GM23248 (cell line): ENCODE results near the gene CARS1. TPM values are rescaled to one million over a fixed set of nuclear protein-coding genes. Genes with fewer than 3 reads are reported as not detected.

Experiments
- DNase-seq: peaks from one replicate; pipeline ENCODE4 v3.0.0-alpha.2; 2015
- H2AFZ ChIP-seq: fragments of 200-600 bp; sonication (generic); 2 replicates; pipeline ENCODE4 v1.6.1; 2016; ENCODE audit warnings: antibody characterized with exemption
- H3F3A ChIP-seq: fragments of 200-600 bp; sonication (generic); 2 replicates; pipeline ENCODE4 v1.6.1; 2016; ENCODE audit warnings: mild to moderate bottlenecking, antibody characterized with exemption, mixed run types; ENCODE audit not compliant: insufficient read depth
- H3K27ac ChIP-seq: fragments of 200-600 bp; sonication (generic); 2 replicates; pipeline ENCODE4 v1.5.1; 2016; ENCODE audit warnings: mild to moderate bottlenecking
- H3K27me3 ChIP-seq: fragments of 200-600 bp; sonication (generic); replicated peaks from 2 replicates; pipeline ENCODE4 v1.6.1; 2016; ENCODE audit warnings: mild to moderate bottlenecking; ENCODE audit not compliant: insufficient read depth
- H3K36me3 ChIP-seq: fragments of 200-600 bp; sonication (generic); 2 replicates; pipeline ENCODE4 v1.6.1; 2016; ENCODE audit warnings: low read depth, mild to moderate bottlenecking
- H3K4me1 ChIP-seq: fragments of 200-600 bp; sonication (generic); 2 replicates; pipeline ENCODE4 v1.6.1; 2016; ENCODE audit warnings: mild to moderate bottlenecking; ENCODE audit not compliant: insufficient read depth
- H3K4me2 ChIP-seq: fragments of 200-600 bp; sonication (generic); one replicate; pipeline ENCODE4 v1.6.1; 2016; ENCODE audit warnings: mild to moderate bottlenecking; ENCODE audit not compliant: unreplicated experiment
- H3K4me3 ChIP-seq: fragments of 200-600 bp; sonication (generic); 2 replicates; pipeline ENCODE4 v1.5.1; 2016; ENCODE audit warnings: mild to moderate bottlenecking
- H3K79me2 ChIP-seq: fragments of 200-600 bp; sonication (generic); 2 replicates; pipeline ENCODE4 v1.6.1; 2016; ENCODE audit warnings: mild to moderate bottlenecking; ENCODE audit not compliant: insufficient read depth
- H3K9ac ChIP-seq: fragments of 200-600 bp; sonication (generic); 2 replicates; pipeline ENCODE4 v1.6.1; 2016; ENCODE audit warnings: mild to moderate bottlenecking
- H3K9me2 ChIP-seq: fragments of 200-600 bp; sonication (generic); 2 replicates; pipeline ENCODE4 v1.6.1; 2016; ENCODE audit warnings: mixed run types, mild to moderate bottlenecking, moderate library complexity; ENCODE audit not compliant: insufficient read depth
- H3K9me3 ChIP-seq: fragments of 200-600 bp; sonication (generic); one replicate; pipeline ENCODE4 v1.6.1; 2017; ENCODE audit warnings: low read depth
- H4K20me1 ChIP-seq: fragments of 200-600 bp; sonication (generic); 2 replicates; pipeline ENCODE4 v1.6.0; 2016; ENCODE audit not compliant: insufficient read depth
- EZH2 ChIP-seq: fragments of 200-600 bp; sonication (generic); IDR thresholded peaks from 2 replicates; pipeline ENCODE4 v1.6.1; 2018; ENCODE audit warnings: antibody characterized with exemption, mild to moderate bottlenecking; ENCODE audit not compliant: insufficient read depth, poor library complexity, severe bottlenecking
- EZH2phosphoT487 ChIP-seq: fragments of 200-600 bp; sonication (generic); IDR thresholded peaks from 2 replicates; pipeline ENCODE4 v1.6.1; 2018; ENCODE audit warnings: antibody characterized with exemption, moderate library complexity, mild to moderate bottlenecking, low read depth; ENCODE audit not compliant: insufficient read depth
- WGBS, 2 experiments: methylation state at CpG; one replicate each; pipeline ENCODE4 v1.1.6; 2015 to 2017; ENCODE audit warnings: low lambda C conversion rate in 2 of 2, low coverage in 1 of 2; ENCODE audit errors: missing lambda C conversion rate in 2 of 2; 5-methylcytosine and 5-hydroxymethylcytosine counted together
- in situ Hi-C: fragments of 300-500 bp; cut with MboI; formaldehyde crosslinking; loops from 2 replicates; pipeline ENCODE4 v1.15.0; 2020
- polyA plus RNA-seq: library from polyadenylated mRNA; unstranded; fragments of >200 nt; fragmentation: Nextera tagmentation; extraction: Ambion mirVana; gene quantifications from 2 replicates; pipeline ENCODE4 v1.2.1, GENCODE V29; 2016
- total RNA-seq: library from RNA; depleted of rRNA; stranded (reverse); fragments of >200 nt; shearing (Covaris generic); gene quantifications from 2 replicates; pipeline ENCODE4 v1.2.3, GENCODE V29; 2014

Gene CARS1
- total and polyA plus RNA-seq, 2 experiments from 2014 or later: 111 to 115 TPM

- 90 to 96% methylated on average over 10 to 12 of the region's 12 CpGs for WGBS, 2 experiments
- no peak overlapping the region for H3K27ac ChIP-seq
- no peak overlapping the region for H2AFZ ChIP-seq
- H3K9me2 ChIP-seq: no peaks in the 10 kb centered on the region
- H3F3A ChIP-seq: peaks cover 18% of the 10 kb centered on the region; the same call in 1 of the 2 replicates
- H3K4me3 ChIP-seq: no peak overlapping the region
- H4K20me1 ChIP-seq: peaks cover 46% of the 10 kb centered on the region; the same call in 1 of the 2 replicates
- H3K4me2 ChIP-seq: no peak overlapping the region
- peaks cover 97% of the 10 kb centered on the region for H3K79me2 ChIP-seq
- in situ Hi-C loops: no loop called here
- peaks cover 24% of the 10 kb centered on the region for H3K4me1 ChIP-seq
- H3K9me3 ChIP-seq: no peaks in the 10 kb centered on the region
- H3K9ac ChIP-seq: no peak overlapping the region
- TF ChIP-seq EZH2phosphoT487: no peak
- TF ChIP-seq EZH2: no peak
- peak; percentile 27 for DNase-seq
- H3K27me3 ChIP-seq: no peaks in the 10 kb centered on the region
- H3K36me3 ChIP-seq: peaks cover 10% of the 10 kb centered on the region; the same call in 1 of the 2 replicates
Measured at GRCh38 chr11:3046190-3046589, 11.0 kb downstream of the CARS1 start.

GRCh38 chr11:3044915-3045314 lies 12.3 kb downstream of the CARS1 start:
- H3K27ac ChIP-seq: 0 out of 2 replicates have a peak overlapping the region, but pooled peaks have one; percentile 66
- no peaks in the 10 kb centered on the region for H3K9me2 ChIP-seq
- H3K36me3 ChIP-seq: peaks cover 22% of the 10 kb centered on the region
- peaks cover 17% of the 10 kb centered on the region; the same call in 1 of the 2 replicates for H3F3A ChIP-seq
- 95% methylated on average over 12 of the region's 12 CpGs for WGBS, 2 experiments
- no peaks in the 10 kb centered on the region for H3K27me3 ChIP-seq
- H3K79me2 ChIP-seq: peaks cover 98% of the 10 kb centered on the region
- no peak overlapping the region for H3K4me3 ChIP-seq
- H4K20me1 ChIP-seq: peaks cover 48% of the 10 kb centered on the region; the same call in 1 of the 2 replicates
- TF ChIP-seq EZH2phosphoT487 (no peak), EZH2 (no peak)
- DNase-seq: no peak
- no peak overlapping the region for H3K4me2 ChIP-seq
- no peak overlapping the region for H2AFZ ChIP-seq
- no peaks in the 10 kb centered on the region for H3K9me3 ChIP-seq
- H3K4me1 ChIP-seq: peaks cover 19% of the 10 kb centered on the region
- in situ Hi-C loops: no loop called here
- no peak overlapping the region for H3K9ac ChIP-seq

DNA sequence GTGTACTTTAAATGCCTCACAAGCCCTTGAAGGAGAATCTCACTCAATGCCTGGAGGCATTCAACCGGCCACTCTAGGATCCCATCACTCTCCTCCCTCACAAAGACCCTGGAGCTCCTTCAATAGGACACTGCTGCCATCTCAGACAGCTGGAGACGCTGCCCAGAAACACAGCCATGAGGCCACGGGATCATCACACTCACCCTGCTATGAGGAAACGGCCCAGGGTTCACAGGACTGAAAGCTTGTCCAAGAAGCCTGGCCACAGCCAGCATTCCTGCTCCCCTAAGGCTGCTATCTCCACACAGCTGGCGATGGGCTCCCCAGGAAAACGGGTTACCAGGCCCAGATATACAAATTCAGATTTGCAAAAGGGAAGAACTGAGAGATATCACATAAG lies 13.2 kb downstream of the CARS1 start:
- Histone ChIP-seq H3K4me2 (no peak overlapping the region), H3K9me3 (no peaks in the 10 kb centered on the region), H3F3A (peaks cover 16% of the 10 kb centered on the region; the same call in 1 of the 2 replicates), H4K20me1 (peaks cover 45% of the 10 kb centered on the region; the same call in 1 of the 2 replicates), H2AFZ (no peak overlapping the region), H3K27me3 (no peaks in the 10 kb centered on the region), H3K27ac (peak overlapping the region; percentile 66), H3K4me1 (peaks cover 12% of the 10 kb centered on the region; the same call in 1 of the 2 replicates), H3K4me3 (no peak overlapping the region), H3K79me2 (peaks cover 100% of the 10 kb centered on the region), H3K9me2 (no peaks in the 10 kb centered on the region), H3K9ac (peak overlapping the region; percentile 56; the same call in 1 of the 2 replicates), H3K36me3 (peaks cover 28% of the 10 kb centered on the region)
- in situ Hi-C loops: no loop called here
- WGBS, 2 experiments: 29 to 47% methylated on average over 5 to 6 of the region's 6 CpGs
- peak; percentile 64 for DNase-seq
- TF ChIP-seq EZH2phosphoT487 (no peak), EZH2 (no peak)

GRCh38 chr11:3043315-3043871 lies 13.8 kb downstream of the CARS1 start:
- Histone ChIP-seq H3K9me3 (no peaks in the 10 kb centered on the region), H3K4me1 (peaks cover 12% of the 10 kb centered on the region; the same call in 1 of the 2 replicates), H3K79me2 (peaks cover 100% of the 10 kb centered on the region), H3K27me3 (no peaks in the 10 kb centered on the region), H3K9ac (peak overlapping the region; percentile 56), H3F3A (peaks cover 16% of the 10 kb centered on the region; the same call in 1 of the 2 replicates), H2AFZ (no peak overlapping the region), H4K20me1 (peaks cover 45% of the 10 kb centered on the region; the same call in 1 of the 2 replicates), H3K36me3 (peaks cover 34% of the 10 kb centered on the region), H3K4me2 (no peak overlapping the region), H3K4me3 (no peak overlapping the region), H3K27ac (peak overlapping the region; percentile 66), H3K9me2 (no peaks in the 10 kb centered on the region)
- DNase-seq: peak; percentile 91
- in situ Hi-C loops: no loop called here
- TF ChIP-seq EZH2: no peak
- no peak for TF ChIP-seq EZH2phosphoT487
- WGBS, 2 experiments: 37 to 42% methylated on average over 16 of the region's 16 CpGs
